Endodermal cell (in vitro differentiated cells): Measurements from ENCODE around the gene NID1. TPM values are rescaled to one million over a fixed set of nuclear protein-coding genes. Genes with fewer than 3 reads are reported as not detected.

ENCODE experiments used
- DNase-seq: peaks from one replicate; pipeline ENCODE4 v3.0.0-alpha.2; 2017
- H3K27ac ChIP-seq: 2 replicates; pipeline ENCODE4 v1.5.1; 2013; ENCODE audit warnings: mild to moderate bottlenecking, low read depth, low read length, moderate library complexity
- H3K27me3 ChIP-seq: 2 replicates; pipeline ENCODE4 v1.6.1; 2013; ENCODE audit warnings: mild to moderate bottlenecking, low read length, moderate library complexity; ENCODE audit not compliant: insufficient read depth, control insufficient read depth, poor library complexity, severe bottlenecking
- H3K36me3 ChIP-seq: 2 replicates; pipeline ENCODE4 v1.7.0; 2013; ENCODE audit warnings: mild to moderate bottlenecking, low read length, moderate library complexity; ENCODE audit not compliant: control insufficient read depth, insufficient read depth
- H3K4me1 ChIP-seq: one replicate; pipeline ENCODE4 v1.7.0; 2013; ENCODE audit warnings: low read length; ENCODE audit not compliant: control insufficient read depth, insufficient read depth
- H3K4me3 ChIP-seq: 2 replicates; pipeline ENCODE4 v1.5.1; 2013; ENCODE audit warnings: mild to moderate bottlenecking, low read length, moderate library complexity
- H3K9ac ChIP-seq: 2 replicates; pipeline ENCODE4 v1.6.1; 2013; ENCODE audit warnings: mild to moderate bottlenecking, low read length, moderate library complexity; ENCODE audit not compliant: poor library complexity, severe bottlenecking; ENCODE audit errors: extremely low read depth
- H3K9me3 ChIP-seq: 2 replicates; pipeline ENCODE4 v1.6.1; 2013; ENCODE audit warnings: mild to moderate bottlenecking, low read length, moderate library complexity; ENCODE audit not compliant: control insufficient read depth
- H3K27ac Mint-ChIP-seq: 2 replicates; pipeline ENCODE4 v1.8.0; 2020; ENCODE audit warnings: mixed read lengths
- H3K27me3 Mint-ChIP-seq: 2 replicates; pipeline ENCODE4 v1.8.0; 2021; ENCODE audit warnings: mild to moderate bottlenecking, mixed read lengths; ENCODE audit not compliant: insufficient read depth
- H3K36me3 Mint-ChIP-seq: 2 replicates; pipeline ENCODE4 v1.8.0; 2020; ENCODE audit warnings: low read depth, mixed read lengths
- H3K4me1 Mint-ChIP-seq: 2 replicates; pipeline ENCODE4 v1.8.0; 2020; ENCODE audit warnings: mixed read lengths
- H3K4me3 Mint-ChIP-seq: 2 replicates; pipeline ENCODE4 v1.8.0; 2020; ENCODE audit warnings: mild to moderate bottlenecking, moderate library complexity, mixed read lengths
- H3K9me3 Mint-ChIP-seq: 2 replicates; pipeline ENCODE4 v1.8.0; 2020; ENCODE audit warnings: mild to moderate bottlenecking, mixed read lengths
- WGBS, 2 experiments: methylation state at CpG; one replicate each; pipeline versions ENCODE4 v1.1.5 to v1.1.7; 2013; ENCODE audit warnings: missing lambda C conversion rate in 2 of 2, mixed read lengths in 1 of 2; ENCODE audit not compliant: insufficient coverage in 1 of 2, insufficient read length in 1 of 2; 5-methylcytosine and 5-hydroxymethylcytosine counted together
- total RNA-seq, 2 donors: library from RNA; stranded (reverse); fragmentation: NEBNext Ultra II Directional in 1 of 2; extraction: Animal tissue kit (Norgen Biotek cat#: 25700) in 1 of 2; gene quantifications; 2 replicates in 1 of 2; 3 replicates in 1 of 2; pipeline ENCODE4 v1.2.1, GENCODE V29; 2021
- TF ChIP-seq, protein P1 (sequence below): fragments of 200-600 bp; sonication (generic); conservative IDR thresholded peaks from 2 replicates; pipeline ENCODE4 v1.5.0; 2021; ENCODE audit warnings: antibody characterized with exemption, mild to moderate bottlenecking

Gene NID1
- total RNA-seq, 2 donors from 2014 or later = 12.7 to 18.3 TPM

DNA sequence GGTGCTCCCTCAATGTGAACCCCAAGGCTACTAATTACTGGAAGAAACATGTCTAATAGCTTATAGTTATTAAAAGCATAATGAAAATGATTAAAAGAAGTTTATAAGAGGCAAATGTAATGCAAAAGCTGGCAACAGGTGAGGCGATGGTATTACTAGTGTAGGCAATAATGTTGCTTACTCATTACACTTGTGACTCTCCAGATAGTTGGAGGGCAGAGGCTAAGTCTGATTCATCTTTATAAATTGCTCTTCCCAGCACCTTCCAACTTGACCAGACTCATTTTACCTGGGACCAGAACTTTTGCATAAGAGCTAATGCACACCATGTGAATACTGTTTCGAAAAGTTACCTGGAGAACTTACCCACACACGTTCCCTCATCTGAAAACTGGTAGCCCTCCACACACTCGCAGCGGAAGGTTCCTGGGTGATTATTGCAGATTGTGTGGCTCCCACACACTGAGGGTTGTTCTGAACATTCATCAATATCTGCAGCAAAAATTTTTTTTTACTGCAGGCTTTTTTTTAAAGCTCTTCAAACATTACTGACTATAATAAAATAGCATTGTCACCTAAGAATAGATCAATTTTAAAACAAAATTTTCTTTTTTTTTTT, 48.0 kb downstream of the NID1 start:
- no peaks in the 10 kb centered on the region for H3K9me3 Mint-ChIP-seq
- no peak for DNase-seq
- Histone ChIP-seq H3K9me3 (no peaks in the 10 kb centered on the region), H3K4me3 (no peak overlapping the region), H3K36me3 (no peaks in the 10 kb centered on the region), H3K27ac (no peak overlapping the region), H3K9ac (no peak overlapping the region), H3K4me1 (no peaks in the 10 kb centered on the region), H3K27me3 (no peaks in the 10 kb centered on the region)
- TF ChIP-seq, protein P1, sequence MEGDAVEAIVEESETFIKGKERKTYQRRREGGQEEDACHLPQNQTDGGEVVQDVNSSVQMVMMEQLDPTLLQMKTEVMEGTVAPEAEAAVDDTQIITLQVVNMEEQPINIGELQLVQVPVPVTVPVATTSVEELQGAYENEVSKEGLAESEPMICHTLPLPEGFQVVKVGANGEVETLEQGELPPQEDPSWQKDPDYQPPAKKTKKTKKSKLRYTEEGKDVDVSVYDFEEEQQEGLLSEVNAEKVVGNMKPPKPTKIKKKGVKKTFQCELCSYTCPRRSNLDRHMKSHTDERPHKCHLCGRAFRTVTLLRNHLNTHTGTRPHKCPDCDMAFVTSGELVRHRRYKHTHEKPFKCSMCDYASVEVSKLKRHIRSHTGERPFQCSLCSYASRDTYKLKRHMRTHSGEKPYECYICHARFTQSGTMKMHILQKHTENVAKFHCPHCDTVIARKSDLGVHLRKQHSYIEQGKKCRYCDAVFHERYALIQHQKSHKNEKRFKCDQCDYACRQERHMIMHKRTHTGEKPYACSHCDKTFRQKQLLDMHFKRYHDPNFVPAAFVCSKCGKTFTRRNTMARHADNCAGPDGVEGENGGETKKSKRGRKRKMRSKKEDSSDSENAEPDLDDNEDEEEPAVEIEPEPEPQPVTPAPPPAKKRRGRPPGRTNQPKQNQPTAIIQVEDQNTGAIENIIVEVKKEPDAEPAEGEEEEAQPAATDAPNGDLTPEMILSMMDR = no peak
- no peaks in the 10 kb centered on the region for H3K27me3 Mint-ChIP-seq
- WGBS, 2 experiments = 95 to 98% methylated on average over 5 of the region's 5 CpGs
- H3K4me1 Mint-ChIP-seq = no peaks in the 10 kb centered on the region
- no peak overlapping the region for H3K27ac Mint-ChIP-seq
- no peaks in the 10 kb centered on the region for H3K36me3 Mint-ChIP-seq
- H3K4me3 Mint-ChIP-seq = no peak overlapping the region

DNA sequence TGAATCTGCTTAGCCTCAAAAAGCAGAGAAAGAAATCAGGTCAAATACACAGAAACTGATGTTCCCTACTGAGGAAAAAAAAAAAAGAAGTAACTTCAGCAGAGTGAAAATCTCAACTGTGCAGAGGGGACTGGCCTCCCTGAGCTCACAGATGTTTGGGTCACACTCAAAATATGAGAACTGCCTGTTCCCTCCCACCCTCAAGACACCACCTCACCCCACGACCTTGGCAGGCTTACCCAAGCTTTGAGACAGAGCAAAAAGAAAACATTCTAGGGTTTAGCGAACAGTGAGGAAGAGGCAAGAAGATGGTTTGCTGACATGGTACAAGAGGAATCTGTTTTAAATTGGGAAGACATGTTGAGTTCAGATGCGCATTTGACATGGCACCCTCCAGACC, 48.8 kb downstream of the NID1 start:
- no peak for DNase-seq
- H3K9me3 Mint-ChIP-seq = no peaks in the 10 kb centered on the region
- H3K27ac Mint-ChIP-seq = no peak overlapping the region
- TF ChIP-seq, protein P1 = no peak
- no peak overlapping the region for H3K4me3 Mint-ChIP-seq
- no peaks in the 10 kb centered on the region for H3K36me3 Mint-ChIP-seq
- Histone ChIP-seq H3K36me3 (no peaks in the 10 kb centered on the region), H3K9me3 (no peaks in the 10 kb centered on the region), H3K27me3 (no peaks in the 10 kb centered on the region), H3K27ac (no peak overlapping the region), H3K4me3 (no peak overlapping the region), H3K9ac (no peak overlapping the region), H3K4me1 (no peaks in the 10 kb centered on the region)
- no peaks in the 10 kb centered on the region for H3K4me1 Mint-ChIP-seq
- H3K27me3 Mint-ChIP-seq = no peaks in the 10 kb centered on the region
- WGBS, 2 experiments = 83 to 94% methylated on average over 2 to 3 of the region's 3 CpGs

DNA sequence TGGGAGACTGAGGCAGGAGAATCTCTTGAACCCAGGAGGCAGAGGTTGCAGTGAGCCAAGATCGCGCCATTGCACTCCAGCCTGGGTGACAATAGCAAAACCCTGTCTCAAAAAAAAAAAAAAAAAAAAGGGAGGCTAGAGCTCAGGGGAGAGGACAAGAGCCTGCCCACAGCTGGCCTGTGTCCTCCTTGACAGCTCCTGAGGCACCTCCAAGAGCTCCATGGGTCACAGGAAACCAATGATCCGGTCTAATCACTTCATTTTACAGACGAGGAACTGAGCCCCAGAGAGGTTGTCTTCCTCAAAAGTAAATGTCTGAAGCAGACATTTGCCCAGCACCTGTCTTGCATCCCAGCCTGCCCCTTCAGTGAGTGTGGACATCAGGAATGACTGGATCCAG, 49.4 kb downstream of the NID1 start:
- WGBS, 2 experiments = 84 to 89% methylated on average over 4 of the region's 4 CpGs
- H3K4me3 Mint-ChIP-seq = no peak overlapping the region
- Histone ChIP-seq H3K4me3 (no peak overlapping the region), H3K27me3 (no peaks in the 10 kb centered on the region), H3K9ac (no peak overlapping the region), H3K27ac (no peak overlapping the region), H3K4me1 (no peaks in the 10 kb centered on the region), H3K9me3 (no peaks in the 10 kb centered on the region), H3K36me3 (no peaks in the 10 kb centered on the region)
- no peak overlapping the region for H3K27ac Mint-ChIP-seq
- no peaks in the 10 kb centered on the region for H3K9me3 Mint-ChIP-seq
- no peak for DNase-seq
- H3K36me3 Mint-ChIP-seq = no peaks in the 10 kb centered on the region
- no peaks in the 10 kb centered on the region for H3K27me3 Mint-ChIP-seq
- TF ChIP-seq, protein P1 = no peak
- no peaks in the 10 kb centered on the region for H3K4me1 Mint-ChIP-seq
